GM18505 (cell line): Measurements from ENCODE around the gene MAP1A.

Experiments
- ATAC-seq: cut with Tn5 transposase; IDR thresholded peaks from one replicate; pipeline ENCODE4 v1.9.1; 2021; ENCODE audit not compliant: unreplicated experiment
- POLR2A ChIP-seq: IDR thresholded peaks from 4 replicates; pipeline ENCODE4 v1.6.1; 2011; ENCODE audit warnings: borderline replicate concordance; ENCODE audit not compliant: insufficient read depth, insufficient read length; ENCODE audit errors: extremely low read depth

MAP1A gene

DNA sequence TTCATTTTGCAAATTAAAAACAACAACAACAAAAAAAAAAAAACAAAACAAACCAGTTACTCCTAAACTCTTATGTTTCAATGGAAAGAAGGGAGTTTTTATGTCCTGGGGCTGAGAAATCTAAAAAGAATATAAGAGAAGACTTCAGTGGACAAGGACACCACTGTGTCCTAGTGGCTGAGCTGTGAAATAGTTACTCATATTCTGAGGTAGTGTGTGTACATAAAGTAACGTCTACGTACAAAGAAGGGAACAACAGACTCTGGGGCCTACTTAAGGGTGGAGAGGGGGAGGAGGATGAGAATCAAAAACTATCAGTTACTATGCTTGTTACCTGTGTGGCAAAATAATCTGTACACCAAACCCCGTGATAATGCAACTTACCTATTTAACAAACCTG, 18.4 kb upstream of the MAP1A start:
- ATAC-seq = no peak
- no peak for TF ChIP-seq POLR2A

- no peak for ATAC-seq
Measured at GRCh38 chr15:43499635-43500034, 17.8 kb upstream of the MAP1A start.

GRCh38 chr15:43505738-43506137, 11.7 kb upstream of the MAP1A start:
- no peak for ATAC-seq
- no peak for TF ChIP-seq POLR2A

More at GRCh38 chr15:43499635-43500034, 17.8 kb upstream of the MAP1A start:
- TF ChIP-seq POLR2A = no peak

DNA sequence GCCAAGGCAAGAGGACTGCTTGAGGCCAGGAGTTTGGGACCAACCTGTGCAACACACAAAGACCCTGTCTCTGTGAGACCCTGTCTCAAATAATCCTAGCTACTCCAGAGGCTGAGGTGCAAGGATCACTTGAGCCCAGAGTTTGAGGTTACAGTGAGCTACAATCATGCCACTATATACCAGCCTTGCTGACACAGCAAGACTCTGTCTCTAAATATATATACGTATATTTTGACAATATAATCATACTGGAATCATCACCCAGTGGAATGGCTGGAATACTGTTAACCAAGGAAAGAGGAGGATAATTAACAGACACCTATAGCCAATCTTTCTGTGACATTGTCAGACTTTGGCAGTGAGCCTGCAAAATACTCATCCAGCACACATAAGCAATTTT, 9.0 kb upstream of the MAP1A start:
- ATAC-seq = no peak
- TF ChIP-seq POLR2A = no peak

GRCh38 chr15:43508991-43509659, 8.3 kb upstream of the MAP1A start:
- ATAC-seq = no peak
- TF ChIP-seq POLR2A = no peak

- ATAC-seq = no peak
Measured at GRCh38 chr15:43509660-43510199, 7.7 kb upstream of the MAP1A start.

GRCh38 chr15:43510200-43511011, 7.0 kb upstream of the MAP1A start:
- ATAC-seq = peak; percentile 97
- peak; percentile 55 for TF ChIP-seq POLR2A

More at GRCh38 chr15:43509660-43510199, 7.7 kb upstream of the MAP1A start:
- no peak for TF ChIP-seq POLR2A

GRCh38 chr15:43511012-43511885, 6.2 kb upstream of the MAP1A start:
- no peak for TF ChIP-seq POLR2A

GRCh38 chr15:43513550-43513949, 3.9 kb upstream of the MAP1A start:
- no peak for TF ChIP-seq POLR2A
- no peak for ATAC-seq

More at GRCh38 chr15:43511012-43511885, 6.2 kb upstream of the MAP1A start:
- peak; percentile 1 for ATAC-seq

DNA sequence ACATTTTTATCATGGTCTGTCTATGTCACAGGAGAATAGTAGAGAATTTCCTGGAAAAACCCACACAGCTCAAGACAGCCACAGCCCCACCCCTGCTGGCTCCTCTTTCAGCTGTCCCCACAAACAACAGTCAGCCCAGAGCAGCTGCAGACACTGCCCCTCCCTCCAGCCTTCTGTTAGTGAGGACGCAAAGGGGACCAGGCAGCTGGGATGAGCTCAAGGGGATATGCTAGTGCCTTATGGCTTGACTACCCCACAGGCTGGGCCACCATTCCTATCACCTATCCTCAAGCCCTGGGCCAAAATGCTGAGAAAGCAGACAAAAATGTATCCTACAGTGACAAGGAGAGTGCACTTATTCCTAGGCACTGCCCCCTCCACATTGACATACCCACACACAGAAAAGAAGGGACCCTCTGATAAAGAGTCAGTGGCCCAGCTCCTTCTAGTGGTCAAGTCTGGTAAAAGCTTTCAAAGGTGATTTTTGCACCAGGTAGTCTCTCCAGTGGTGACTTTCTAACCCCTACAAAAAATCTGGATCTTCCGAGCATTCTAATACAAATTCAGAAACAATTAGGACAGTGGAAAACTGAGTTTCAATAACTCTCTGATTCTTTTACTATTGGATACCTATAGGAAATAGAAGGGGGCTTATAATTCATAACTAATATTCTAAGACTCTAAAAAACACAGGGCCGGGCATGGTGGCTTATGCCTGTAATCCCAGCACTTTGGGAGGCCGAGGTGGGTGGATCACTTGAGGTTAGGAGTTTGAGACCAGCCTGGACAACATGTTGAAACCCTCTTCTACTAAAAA, 3.0 kb upstream of the MAP1A start:
- ATAC-seq = no peak
- TF ChIP-seq POLR2A = no peak

GRCh38 chr15:43515741-43516140, 1.7 kb upstream of the MAP1A start:
- ATAC-seq = no peak
- TF ChIP-seq POLR2A = no peak

DNA sequence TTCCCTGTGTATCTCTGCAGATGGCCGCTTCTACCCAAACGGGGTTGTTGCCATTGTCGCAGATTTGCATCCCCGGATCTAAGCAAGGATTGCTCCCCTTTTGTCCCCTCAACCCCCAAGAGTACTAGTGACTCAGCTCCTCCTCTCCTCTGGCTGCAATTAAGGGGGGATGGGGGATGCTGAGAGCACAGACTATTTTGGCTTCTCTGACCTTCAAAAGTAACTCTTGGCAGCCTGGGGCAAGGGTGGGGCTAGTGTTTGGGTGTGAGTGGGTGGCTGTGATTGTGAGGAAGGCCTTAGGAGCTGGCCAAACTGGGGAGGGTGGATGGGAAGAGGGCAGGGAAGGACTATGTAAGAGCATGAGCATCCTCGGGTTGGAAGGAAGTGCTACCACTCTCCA, 1.2 kb upstream of the MAP1A start:
- no peak for ATAC-seq
- TF ChIP-seq POLR2A = no peak

- ATAC-seq = no peak
- TF ChIP-seq POLR2A = no peak
Measured at GRCh38 chr15:43516801-43517353, 531 bp upstream of the MAP1A start.
